H9 (cell line): ENCODE data around the gene UCP3. TPM values are rescaled to one million over a fixed set of nuclear protein-coding genes. Genes with fewer than 3 reads are reported as not detected.

Experiments used
- DNase-seq: peaks from one replicate; pipeline ENCODE4 v3.0.0-alpha.2; 2017
- H2AFZ ChIP-seq: one replicate; pipeline ENCODE4 v1.6.1; 2013; ENCODE audit warnings: mild to moderate bottlenecking, low read length, control low read depth, moderate library complexity
- H2AK5ac ChIP-seq: 2 replicates; pipeline ENCODE4 v1.6.1; 2013; ENCODE audit warnings: low read length, control low read depth, mixed read lengths; ENCODE audit not compliant: insufficient read length
- H2BK120ac ChIP-seq: one replicate; pipeline ENCODE4 v1.6.1; 2013; ENCODE audit warnings: low read depth, mild to moderate bottlenecking, low read length, control low read depth, inconsistent platforms; ENCODE audit not compliant: poor library complexity, severe bottlenecking
- H2BK12ac ChIP-seq: 2 replicates; pipeline ENCODE4 v1.6.1; 2013; ENCODE audit warnings: low read length, control low read depth, mixed read lengths, low read depth; ENCODE audit not compliant: insufficient read length
- H2BK15ac ChIP-seq: 2 replicates; pipeline ENCODE4 v1.6.1; 2013; ENCODE audit warnings: low read depth, low read length, control low read depth
- H2BK20ac ChIP-seq: one replicate; pipeline ENCODE4 v1.6.1; 2013; ENCODE audit warnings: low read depth, mild to moderate bottlenecking, low read length, control low read depth, inconsistent platforms; ENCODE audit not compliant: poor library complexity, severe bottlenecking
- H2BK5ac ChIP-seq: 2 replicates; pipeline ENCODE4 v1.6.1; 2013; ENCODE audit warnings: low read length, control low read depth, mixed read lengths; ENCODE audit not compliant: insufficient read length
- H3K14ac ChIP-seq: 2 replicates; pipeline ENCODE4 v1.6.1; 2013; ENCODE audit warnings: low read length, control low read depth; ENCODE audit not compliant: insufficient read depth
- H3K18ac ChIP-seq: 2 replicates; pipeline ENCODE4 v1.6.1; 2013; ENCODE audit warnings: low read depth, mild to moderate bottlenecking, mixed read lengths, low read length, control low read depth; ENCODE audit not compliant: insufficient read length
- H3K23ac ChIP-seq: 2 replicates; pipeline ENCODE4 v1.6.1; 2013; ENCODE audit warnings: low read length, control low read depth, mixed read lengths, low read depth; ENCODE audit not compliant: insufficient read length
- H3K23me2 ChIP-seq: 2 replicates; pipeline ENCODE4 v1.6.1; 2013; ENCODE audit warnings: low read depth, mild to moderate bottlenecking, mixed read lengths, low read length, control low read depth; ENCODE audit not compliant: insufficient read length, poor library complexity, severe bottlenecking
- H3K27ac ChIP-seq: 2 replicates; pipeline ENCODE4 v1.5.1; 2013; ENCODE audit warnings: low read length, control low read depth, mixed read lengths, low read depth; ENCODE audit not compliant: insufficient read length
- H3K27me3 ChIP-seq: 2 replicates; pipeline ENCODE4 v1.6.1; 2013; ENCODE audit warnings: low read length, control low read depth, inconsistent platforms; ENCODE audit not compliant: insufficient read depth
- H3K4ac ChIP-seq: 2 replicates; pipeline ENCODE4 v1.6.1; 2013; ENCODE audit warnings: low read depth, mild to moderate bottlenecking, control low read depth, inconsistent platforms, low read length, moderate library complexity
- H3K4me1 ChIP-seq: 2 replicates; pipeline ENCODE4 v1.6.1; 2013; ENCODE audit warnings: low read length, control low read depth, inconsistent platforms; ENCODE audit not compliant: insufficient read depth
- H3K4me2 ChIP-seq: 2 replicates; pipeline ENCODE4 v1.6.1; 2013; ENCODE audit warnings: low read length, control low read depth, mixed read lengths; ENCODE audit not compliant: insufficient read length, insufficient read depth
- H3K56ac ChIP-seq: 2 replicates; pipeline ENCODE4 v1.6.1; 2013; ENCODE audit warnings: low read depth, mild to moderate bottlenecking, mixed read lengths, low read length, control low read depth; ENCODE audit not compliant: insufficient read length
- H3K79me1 ChIP-seq: 2 replicates; pipeline ENCODE4 v1.6.1; 2013; ENCODE audit warnings: low read depth, mild to moderate bottlenecking, moderate library complexity, low read length, control low read depth, inconsistent platforms; ENCODE audit not compliant: insufficient read depth, poor library complexity, severe bottlenecking
- H3K79me2 ChIP-seq: 2 replicates; pipeline ENCODE4 v1.6.1; 2013; ENCODE audit warnings: low read length, control low read depth, inconsistent platforms; ENCODE audit not compliant: insufficient read depth
- H3K9ac ChIP-seq: 2 replicates; pipeline ENCODE4 v1.6.1; 2013; ENCODE audit warnings: low read length, control low read depth, mixed read lengths; ENCODE audit not compliant: insufficient read length; ENCODE audit errors: extremely low read depth
- H3K9me3 ChIP-seq: one replicate; pipeline ENCODE4 v1.6.1; 2013; ENCODE audit warnings: low read depth, low read length, inconsistent platforms; ENCODE audit not compliant: control insufficient read depth
- H3T11ph ChIP-seq: one replicate; pipeline ENCODE4 v1.6.1; 2013; ENCODE audit warnings: mild to moderate bottlenecking, low read length, control low read depth, inconsistent platforms
- H4K20me1 ChIP-seq: one replicate; pipeline ENCODE4 v1.6.1; 2013; ENCODE audit not compliant: control insufficient read depth, insufficient read length, insufficient read depth
- H4K5ac ChIP-seq: 2 replicates; pipeline ENCODE4 v1.6.1; 2013; ENCODE audit warnings: low read depth, mild to moderate bottlenecking, mixed read lengths, low read length, control low read depth; ENCODE audit not compliant: insufficient read length
- H4K8ac ChIP-seq: replicated peaks from 2 replicates; pipeline ENCODE4 v1.6.1; 2013; ENCODE audit warnings: low read length, control low read depth, mixed read lengths, low read depth; ENCODE audit not compliant: insufficient read length
- H4K91ac ChIP-seq: 2 replicates; pipeline ENCODE4 v1.6.1; 2013; ENCODE audit warnings: low read depth, mild to moderate bottlenecking, moderate library complexity, mixed read lengths, low read length, control low read depth; ENCODE audit not compliant: insufficient read length
- H3K27ac Mint-ChIP-seq, 3 experiments: 2 replicates in 2 of 3; 3 replicates in 1 of 3; pipeline ENCODE4 v1.8.0; 2020 to 2021; ENCODE audit warnings: mixed read lengths in 3 of 3, mild to moderate bottlenecking in 1 of 3, moderate library complexity in 1 of 3
- H3K27me3 Mint-ChIP-seq: 2 replicates; pipeline ENCODE4 v1.8.0; 2021; ENCODE audit warnings: low read depth, mild to moderate bottlenecking, moderate library complexity, mixed read lengths
- H3K36me3 Mint-ChIP-seq, 3 experiments: 2 replicates in 2 of 3; 3 replicates in 1 of 3; pipeline ENCODE4 v1.8.0; 2020 to 2021; ENCODE audit warnings: low read depth in 3 of 3, mixed read lengths in 3 of 3; ENCODE audit not compliant: insufficient read depth in 1 of 3
- H3K4me1 Mint-ChIP-seq, 2 experiments: 2 replicates each; pipeline ENCODE4 v1.8.0; 2020; ENCODE audit warnings: mixed read lengths in 2 of 2
- H3K4me3 Mint-ChIP-seq, 2 experiments: 2 replicates in 1 of 2; 3 replicates in 1 of 2; pipeline ENCODE4 v1.8.0; 2020 to 2021; ENCODE audit warnings: mild to moderate bottlenecking in 2 of 2, mixed read lengths in 2 of 2, moderate library complexity in 1 of 2
- H3K9me3 Mint-ChIP-seq, 2 experiments: 2 replicates in 1 of 2; 3 replicates in 1 of 2; pipeline ENCODE4 v1.8.0; 2020; ENCODE audit warnings: mild to moderate bottlenecking in 2 of 2, mixed read lengths in 2 of 2, moderate library complexity in 1 of 2
- WGBS: extraction: QIAGEN DNeasy Blood & Tissue Kit; methylation state at CpG from one replicate; pipeline ENCODE4 v1.1.7; 2013; ENCODE audit warnings: missing lambda C conversion rate, low lambda C conversion rate, mixed read lengths; ENCODE audit not compliant: insufficient read length; ENCODE audit errors: extremely low coverage; 5-methylcytosine and 5-hydroxymethylcytosine counted together
- total RNA-seq: library from RNA; stranded (reverse); gene quantifications from 2 replicates; pipeline ENCODE4 v1.2.1, GENCODE V29; 2021
- TF ChIP-seq, protein P1 (sequence below): fragments of 200-600 bp; sonication (generic); conservative IDR thresholded peaks from 3 replicates; pipeline ENCODE4 v1.8.0; 2021; ENCODE audit warnings: antibody characterized with exemption, mild to moderate bottlenecking

The UCP3 gene
- total RNA-seq, 1 experiment from 2014 or later, result 0.85 TPM

GRCh38 chr11:73995247-73995646 is 13.6 kb downstream of the UCP3 start:
- Histone ChIP-seq H3K79me1 (no peaks in the 10 kb centered on the region), H2BK20ac (no peak overlapping the region), H2AK5ac (no peak overlapping the region), H3K4me2 (no peak overlapping the region), H3K23ac (no peak overlapping the region), H2BK12ac (no peak overlapping the region), H3K4me1 (no peaks in the 10 kb centered on the region), H4K5ac (no peak overlapping the region), H3K9me3 (no peaks in the 10 kb centered on the region), H4K8ac (no peak overlapping the region), H3K9ac (no peak overlapping the region), H2AFZ (no peak overlapping the region), H3K27me3 (no peaks in the 10 kb centered on the region), H3K27ac (no peak overlapping the region), H3K14ac (no peak overlapping the region), H3K4ac (no peak overlapping the region), H4K20me1 (no peaks in the 10 kb centered on the region), H3K56ac (no peak overlapping the region), H3K18ac (no peak overlapping the region), H3K79me2 (no peaks in the 10 kb centered on the region), H3K23me2 (no peaks in the 10 kb centered on the region), H3T11ph (no peak overlapping the region), H4K91ac (no peak overlapping the region), H2BK5ac (no peak overlapping the region), H2BK15ac (no peak overlapping the region), H2BK120ac (no peak overlapping the region)
- no peak for DNase-seq
- Mint-ChIP-seq H3K9me3 (no peaks in the 10 kb centered on the region), H3K4me3 (no peak overlapping the region), H3K4me1 (peaks cover 10% of the 10 kb centered on the region in 2 experiments; a peak in 3 of 4 replicates), H3K27ac (no peak overlapping the region), H3K27me3 (no peaks in the 10 kb centered on the region; the same call in none of the 2 replicates), H3K36me3 (no peaks in the 10 kb centered on the region)
- TF ChIP-seq, protein P1, sequence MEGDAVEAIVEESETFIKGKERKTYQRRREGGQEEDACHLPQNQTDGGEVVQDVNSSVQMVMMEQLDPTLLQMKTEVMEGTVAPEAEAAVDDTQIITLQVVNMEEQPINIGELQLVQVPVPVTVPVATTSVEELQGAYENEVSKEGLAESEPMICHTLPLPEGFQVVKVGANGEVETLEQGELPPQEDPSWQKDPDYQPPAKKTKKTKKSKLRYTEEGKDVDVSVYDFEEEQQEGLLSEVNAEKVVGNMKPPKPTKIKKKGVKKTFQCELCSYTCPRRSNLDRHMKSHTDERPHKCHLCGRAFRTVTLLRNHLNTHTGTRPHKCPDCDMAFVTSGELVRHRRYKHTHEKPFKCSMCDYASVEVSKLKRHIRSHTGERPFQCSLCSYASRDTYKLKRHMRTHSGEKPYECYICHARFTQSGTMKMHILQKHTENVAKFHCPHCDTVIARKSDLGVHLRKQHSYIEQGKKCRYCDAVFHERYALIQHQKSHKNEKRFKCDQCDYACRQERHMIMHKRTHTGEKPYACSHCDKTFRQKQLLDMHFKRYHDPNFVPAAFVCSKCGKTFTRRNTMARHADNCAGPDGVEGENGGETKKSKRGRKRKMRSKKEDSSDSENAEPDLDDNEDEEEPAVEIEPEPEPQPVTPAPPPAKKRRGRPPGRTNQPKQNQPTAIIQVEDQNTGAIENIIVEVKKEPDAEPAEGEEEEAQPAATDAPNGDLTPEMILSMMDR, result no peak
- WGBS, result no CpG with 5 or more reads among the region's 2 CpGs
